ENCODE data around the gene NCF2. TPM values are rescaled to one million over a fixed set of nuclear protein-coding genes. Genes with fewer than 3 reads are reported as not detected.

Gene NCF2
- total RNA-seq, 1 donor from 2014 or later, result not detected

DNA sequence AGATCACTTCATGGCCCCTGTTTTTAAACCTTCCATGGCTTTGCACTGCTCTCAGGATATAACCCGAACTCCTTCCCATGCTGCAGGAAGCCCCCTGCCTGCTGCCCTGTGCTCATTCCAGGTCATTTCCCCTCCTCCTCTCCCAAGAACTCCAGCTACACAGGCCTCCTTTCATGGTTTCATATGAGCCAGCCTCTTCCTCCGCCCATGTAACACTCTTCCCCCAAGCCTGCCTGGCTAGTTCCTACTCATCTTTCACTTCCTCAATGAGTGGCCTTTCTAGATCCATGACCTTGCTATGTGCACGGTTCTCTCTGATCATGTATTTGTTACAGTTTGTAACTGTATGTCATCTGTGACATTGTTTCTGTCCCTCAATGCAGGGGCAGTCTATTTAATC, 3.1 kb upstream of the NCF2 start:
- H3K27me3 Mint-ChIP-seq (ENCODE audit: unreplicated experiment), result peaks cover 11% of the 10 kb centered on the region
- H3K4me1 Mint-ChIP-seq (ENCODE audit: unreplicated experiment), result peaks cover 6% of the 10 kb centered on the region
- no peaks in the 10 kb centered on the region for H3K9me3 Mint-ChIP-seq (ENCODE audit: unreplicated experiment)
- H3K4me3 Mint-ChIP-seq (ENCODE audit: unreplicated experiment), result no peak overlapping the region
- no peak overlapping the region for H3K27ac Mint-ChIP-seq (ENCODE audit: unreplicated experiment)
- no peaks in the 10 kb centered on the region for H3K36me3 Mint-ChIP-seq (ENCODE audit: unreplicated experiment)
- TF ChIP-seq, protein P1, sequence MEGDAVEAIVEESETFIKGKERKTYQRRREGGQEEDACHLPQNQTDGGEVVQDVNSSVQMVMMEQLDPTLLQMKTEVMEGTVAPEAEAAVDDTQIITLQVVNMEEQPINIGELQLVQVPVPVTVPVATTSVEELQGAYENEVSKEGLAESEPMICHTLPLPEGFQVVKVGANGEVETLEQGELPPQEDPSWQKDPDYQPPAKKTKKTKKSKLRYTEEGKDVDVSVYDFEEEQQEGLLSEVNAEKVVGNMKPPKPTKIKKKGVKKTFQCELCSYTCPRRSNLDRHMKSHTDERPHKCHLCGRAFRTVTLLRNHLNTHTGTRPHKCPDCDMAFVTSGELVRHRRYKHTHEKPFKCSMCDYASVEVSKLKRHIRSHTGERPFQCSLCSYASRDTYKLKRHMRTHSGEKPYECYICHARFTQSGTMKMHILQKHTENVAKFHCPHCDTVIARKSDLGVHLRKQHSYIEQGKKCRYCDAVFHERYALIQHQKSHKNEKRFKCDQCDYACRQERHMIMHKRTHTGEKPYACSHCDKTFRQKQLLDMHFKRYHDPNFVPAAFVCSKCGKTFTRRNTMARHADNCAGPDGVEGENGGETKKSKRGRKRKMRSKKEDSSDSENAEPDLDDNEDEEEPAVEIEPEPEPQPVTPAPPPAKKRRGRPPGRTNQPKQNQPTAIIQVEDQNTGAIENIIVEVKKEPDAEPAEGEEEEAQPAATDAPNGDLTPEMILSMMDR (IDR thresholded peaks at IDR 0.05), result no peak
- DNase-seq (ENCODE audit: extremely low spot score, unreplicated experiment), result no peak

DNA sequence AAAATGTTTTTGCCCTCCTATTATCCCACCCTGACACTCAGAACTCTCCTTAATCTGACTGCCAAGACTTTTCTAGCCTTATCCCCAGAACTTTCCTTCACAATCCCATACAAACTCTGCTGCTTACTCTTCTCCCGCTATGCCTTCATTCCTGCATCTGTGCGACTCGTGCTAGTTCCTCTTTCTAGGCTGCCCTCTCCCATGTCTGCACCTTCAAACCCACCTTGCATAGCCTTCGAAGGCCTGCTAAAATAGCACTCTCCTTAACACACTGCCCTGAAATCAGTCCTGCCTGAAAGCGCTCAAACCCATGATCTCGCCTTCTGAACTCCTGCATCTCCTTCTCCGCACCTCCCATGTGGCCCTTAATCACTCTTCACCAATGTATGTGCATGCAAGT, 2.5 kb upstream of the NCF2 start:
- Mint-ChIP-seq H3K9me3 (ENCODE audit: unreplicated experiment) (no peaks in the 10 kb centered on the region), H3K4me1 (ENCODE audit: unreplicated experiment) (peaks cover under 1% of the 10 kb centered on the region), H3K4me3 (ENCODE audit: unreplicated experiment) (no peak overlapping the region), H3K36me3 (ENCODE audit: unreplicated experiment) (no peaks in the 10 kb centered on the region), H3K27me3 (ENCODE audit: unreplicated experiment) (peaks cover 11% of the 10 kb centered on the region), H3K27ac (ENCODE audit: unreplicated experiment) (no peak overlapping the region)
- DNase-seq (ENCODE audit: extremely low spot score, unreplicated experiment), result no peak
- TF ChIP-seq, protein P1 (IDR thresholded peaks at IDR 0.05), result no peak

DNA sequence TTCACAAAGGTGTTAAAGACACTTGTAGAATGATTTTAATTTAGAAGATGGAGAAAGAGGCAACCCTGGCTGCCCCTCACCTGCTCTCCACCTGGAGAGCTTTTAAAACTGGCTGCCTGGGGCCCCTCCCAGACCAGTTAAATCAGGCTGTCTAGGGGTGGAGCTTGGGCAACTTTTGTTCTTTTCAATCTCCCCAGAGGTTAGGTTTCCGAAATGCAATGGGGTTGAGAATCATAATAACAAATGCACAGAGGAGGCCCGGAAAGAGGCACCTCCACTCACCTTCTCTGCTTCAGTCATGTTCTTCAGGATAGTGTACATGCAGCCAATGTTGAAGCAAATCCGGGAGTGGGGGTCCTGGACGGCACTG, 400 bp downstream of the NCF2 start:
- H3K4me1 Mint-ChIP-seq (ENCODE audit: unreplicated experiment), result no peaks in the 10 kb centered on the region
- TF ChIP-seq, protein P1 (IDR thresholded peaks at IDR 0.05), result no peak
- H3K4me3 Mint-ChIP-seq (ENCODE audit: unreplicated experiment), result no peak overlapping the region
- no peak for DNase-seq (ENCODE audit: extremely low spot score, unreplicated experiment)
- H3K9me3 Mint-ChIP-seq (ENCODE audit: unreplicated experiment), result no peaks in the 10 kb centered on the region
- H3K27me3 Mint-ChIP-seq (ENCODE audit: unreplicated experiment), result peaks cover 5% of the 10 kb centered on the region
- no peak overlapping the region for H3K27ac Mint-ChIP-seq (ENCODE audit: unreplicated experiment)
- H3K36me3 Mint-ChIP-seq (ENCODE audit: unreplicated experiment), result no peaks in the 10 kb centered on the region

DNA sequence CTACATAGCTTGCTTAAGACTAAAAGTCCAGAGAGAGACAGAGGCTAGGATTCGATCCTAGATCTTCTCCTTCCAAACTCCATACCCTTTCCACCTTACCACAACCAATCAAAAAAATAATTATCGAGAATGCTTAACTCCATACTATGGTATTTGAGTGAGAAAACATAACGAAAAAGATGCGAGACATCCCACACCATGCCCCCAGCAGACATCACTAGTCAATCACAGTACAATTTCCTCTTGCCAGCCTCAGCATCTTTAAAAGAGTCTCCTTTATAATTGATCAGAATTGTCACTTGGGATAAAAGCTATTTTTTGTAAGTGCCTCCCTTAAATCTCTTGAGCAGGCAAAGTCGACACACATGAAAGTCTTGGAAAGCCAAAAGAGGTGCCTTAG, 875 bp downstream of the NCF2 start:
- H3K4me1 Mint-ChIP-seq (ENCODE audit: unreplicated experiment), result no peaks in the 10 kb centered on the region
- H3K4me3 Mint-ChIP-seq (ENCODE audit: unreplicated experiment), result no peak overlapping the region
- no peaks in the 10 kb centered on the region for H3K36me3 Mint-ChIP-seq (ENCODE audit: unreplicated experiment)
- H3K9me3 Mint-ChIP-seq (ENCODE audit: unreplicated experiment), result no peaks in the 10 kb centered on the region
- H3K27me3 Mint-ChIP-seq (ENCODE audit: unreplicated experiment), result peaks cover 5% of the 10 kb centered on the region
- H3K27ac Mint-ChIP-seq (ENCODE audit: unreplicated experiment), result no peak overlapping the region
- no peak for DNase-seq (ENCODE audit: extremely low spot score, unreplicated experiment)
- TF ChIP-seq, protein P1 (IDR thresholded peaks at IDR 0.05), result no peak

DNA sequence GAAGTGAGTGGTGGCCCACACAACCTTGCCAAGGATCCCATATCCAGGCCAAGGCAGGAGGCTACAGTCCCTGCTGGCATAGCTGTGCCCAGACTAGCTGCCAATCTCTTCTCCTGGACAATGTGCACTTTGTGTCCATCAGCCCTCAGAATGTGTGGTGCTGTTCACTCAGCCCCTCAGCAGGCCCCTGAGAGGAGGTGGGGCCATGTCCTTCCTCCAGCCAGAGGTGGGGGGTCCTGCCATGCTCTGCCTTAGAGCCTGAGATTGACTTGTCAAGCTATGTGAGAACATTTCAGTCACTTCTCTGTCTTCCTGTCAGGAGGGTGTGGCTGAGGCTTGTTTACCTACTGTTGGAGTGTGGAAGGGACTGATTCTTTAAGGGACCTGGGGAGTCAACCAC, 1.4 kb downstream of the NCF2 start:
- Mint-ChIP-seq H3K4me3 (ENCODE audit: unreplicated experiment) (no peak overlapping the region), H3K27ac (ENCODE audit: unreplicated experiment) (no peak overlapping the region), H3K36me3 (ENCODE audit: unreplicated experiment) (no peaks in the 10 kb centered on the region)

More for the DNA sequence above, 1.4 kb downstream of the NCF2 start:
- DNase-seq (ENCODE audit: extremely low spot score, unreplicated experiment), result no peak
- no peaks in the 10 kb centered on the region for H3K4me1 Mint-ChIP-seq (ENCODE audit: unreplicated experiment)
- TF ChIP-seq, protein P1 (IDR thresholded peaks at IDR 0.05), result no peak
- H3K9me3 Mint-ChIP-seq (ENCODE audit: unreplicated experiment), result no peaks in the 10 kb centered on the region
- H3K27me3 Mint-ChIP-seq (ENCODE audit: unreplicated experiment), result peaks cover 5% of the 10 kb centered on the region

Measured in osteocyte (in vitro differentiated cells).